Fibroblast of lung (primary cell): Measurements from ENCODE around the gene CHD5.
"Not testable (repeated sequence)": the region's sequence is repeated elsewhere in the genome, so short reads cannot be mapped to it uniquely, and the experiment has no call there.

Experiments
- CTCF ChIP-seq, 2 donors: IDR thresholded peaks in 1 of 2; conservative IDR thresholded peaks in 1 of 2; 1 replicate in 1 of 2; 2 replicates in 1 of 2; pipeline ENCODE4 v1.5.1; 2011 to 2012; ENCODE audit warnings: low read length in 2 of 2, control low read depth in 1 of 2, inconsistent platforms in 1 of 2, low read depth in 1 of 2, mild to moderate bottlenecking in 1 of 2
- EZH2 ChIP-seq: IDR thresholded peaks from 2 replicates; pipeline ENCODE4 v1.5.1; 2012; ENCODE audit warnings: low read length, control low read depth, mild to moderate bottlenecking; ENCODE audit errors: missing control alignments

GRCh38 chr1:6219641-6220040, 39.5 kb upstream of the CHD5 start:
- TF ChIP-seq CTCF (conservative IDR thresholded peaks at IDR 0.05 in 1 of 2, IDR thresholded peaks at IDR 0.05 in 1 of 2; ENCODE audit: low read depth in 1 of 2, low read length in 2 of 2); EZH2: not testable (repeated sequence)
